NCI-H510A (cell line): ENCODE measurements around the gene CD300E.
"Not testable (repeated sequence)": the region's sequence is repeated elsewhere in the genome, so short reads cannot be mapped to it uniquely, and the experiment has no call there.

ENCODE experiments used
- DNase-seq: peaks from one replicate; lab custom pipeline; 2025; lab: John Stamatoyannopoulos, UW

The CD300E gene

DNA sequence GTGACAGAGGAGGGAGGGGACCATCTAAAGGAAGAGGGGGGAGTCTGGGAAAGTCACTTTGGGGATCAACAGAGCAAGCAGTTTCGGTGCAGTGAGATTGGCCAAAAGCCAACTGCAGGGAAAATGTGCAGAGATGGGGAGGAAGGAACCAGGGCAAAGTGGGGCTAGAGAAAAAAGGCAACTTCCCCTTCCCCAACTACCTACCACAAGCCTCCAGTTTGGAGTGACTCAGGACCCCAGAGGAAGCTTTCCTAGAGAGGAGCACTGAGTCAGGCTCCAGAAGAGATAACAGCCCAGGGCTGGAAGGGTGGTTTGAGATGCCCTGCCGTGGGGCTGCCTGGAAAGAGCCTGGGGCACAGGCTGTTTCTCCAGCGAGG lies 24.5 kb downstream of the CD300E start:
- DNase-seq = no peak

DNA sequence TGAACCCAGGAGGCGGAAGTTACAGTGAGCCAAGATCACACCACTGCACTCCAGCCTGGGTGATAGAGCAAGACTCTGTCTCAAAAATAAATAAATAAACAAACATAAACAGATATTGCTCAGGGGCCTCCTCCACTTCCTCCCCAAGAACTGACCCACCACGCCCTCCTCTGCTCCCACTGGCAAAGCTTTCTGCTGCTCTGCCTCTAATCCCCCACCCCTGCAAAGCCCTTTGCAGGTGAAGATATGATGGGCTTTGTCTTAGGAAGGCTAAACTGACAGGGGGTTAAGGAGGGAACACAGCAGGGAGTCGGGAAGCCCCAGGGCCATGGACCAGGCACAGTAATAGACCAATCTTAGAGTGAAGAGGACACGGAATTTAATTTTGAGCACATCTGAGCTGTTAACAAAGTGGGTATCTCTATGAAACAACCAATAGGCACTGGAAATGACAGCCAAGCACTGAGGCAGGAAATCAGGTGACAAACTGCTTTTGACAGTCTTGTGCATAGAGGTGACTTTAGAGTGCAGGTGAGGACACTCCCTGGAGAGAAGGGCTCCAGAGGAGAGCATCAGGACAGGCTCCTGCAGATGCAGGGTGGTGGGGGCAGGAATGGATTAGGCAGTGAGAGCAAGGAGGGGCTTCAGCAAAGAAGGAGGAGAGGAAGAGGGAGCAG lies 25.1 kb downstream of the CD300E start:
- DNase-seq = no peak

DNA sequence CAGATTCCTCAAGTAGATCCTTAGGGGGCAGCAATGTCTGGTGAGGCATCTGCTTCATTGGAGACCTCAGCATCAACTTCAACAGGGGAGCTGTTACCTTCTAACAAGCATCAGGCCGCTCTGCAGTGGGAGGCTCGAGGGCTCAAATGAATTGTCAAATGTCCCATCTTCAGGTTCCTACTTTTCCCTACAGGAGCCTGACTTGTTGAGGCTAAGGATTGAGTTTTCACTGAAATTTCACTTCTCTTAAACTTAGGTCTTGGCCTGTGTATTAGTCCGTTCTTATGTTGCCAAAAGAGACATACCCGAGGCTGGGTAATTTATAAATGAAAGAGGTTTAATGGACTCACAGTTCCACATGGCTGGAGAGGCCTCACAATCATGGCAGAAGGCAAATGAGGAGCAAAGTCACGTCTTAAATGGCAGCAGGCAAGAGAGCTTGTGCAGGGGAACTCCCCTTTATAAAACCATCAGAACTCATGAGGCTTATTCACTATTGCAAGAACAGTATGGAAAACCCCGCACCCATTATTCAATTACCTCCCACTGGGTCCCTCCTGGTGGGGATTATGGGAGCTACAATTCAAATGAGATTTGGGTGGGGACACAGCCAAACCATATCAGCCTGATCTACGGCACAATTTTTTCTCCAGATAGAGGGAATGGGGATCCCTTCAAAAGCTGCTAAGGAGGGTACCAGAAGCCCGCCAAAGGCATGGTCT lies 26.3 kb downstream of the CD300E start:
- DNase-seq = no peak

DNA sequence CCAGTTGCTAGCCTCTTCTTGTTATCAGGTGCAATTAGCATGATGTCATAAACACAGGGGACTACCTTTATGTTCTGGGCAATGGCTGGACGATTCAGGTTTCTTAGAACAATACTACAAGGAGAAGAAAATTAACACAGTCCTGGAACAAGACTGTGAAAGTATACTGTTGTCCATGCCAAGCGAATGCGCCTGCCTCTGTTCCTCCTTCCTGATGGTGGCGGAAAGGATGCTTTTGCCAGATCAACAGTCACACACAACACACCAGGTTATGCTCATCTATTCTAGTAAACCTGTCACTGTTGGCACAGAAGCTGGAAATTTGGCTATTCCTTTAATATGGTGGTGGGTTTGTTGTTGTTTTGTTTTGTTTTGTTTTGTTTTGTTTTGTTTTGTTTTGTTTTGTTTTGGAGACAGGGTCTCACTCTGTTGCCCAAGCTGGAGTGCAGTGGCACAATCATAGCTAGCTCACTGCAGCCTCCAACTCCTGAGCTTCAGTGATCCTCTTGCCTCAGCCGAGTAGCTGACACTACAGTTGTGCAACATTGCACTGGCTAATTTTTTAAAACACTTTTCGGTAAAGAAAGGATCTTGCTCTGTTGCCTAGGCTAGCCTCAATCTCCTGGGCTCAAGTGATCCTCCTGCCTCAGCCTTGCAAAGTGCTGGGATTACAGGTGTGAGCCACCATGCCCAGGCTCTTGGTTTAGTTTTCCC lies 28.3 kb downstream of the CD300E start:
- no peak for DNase-seq

DNA sequence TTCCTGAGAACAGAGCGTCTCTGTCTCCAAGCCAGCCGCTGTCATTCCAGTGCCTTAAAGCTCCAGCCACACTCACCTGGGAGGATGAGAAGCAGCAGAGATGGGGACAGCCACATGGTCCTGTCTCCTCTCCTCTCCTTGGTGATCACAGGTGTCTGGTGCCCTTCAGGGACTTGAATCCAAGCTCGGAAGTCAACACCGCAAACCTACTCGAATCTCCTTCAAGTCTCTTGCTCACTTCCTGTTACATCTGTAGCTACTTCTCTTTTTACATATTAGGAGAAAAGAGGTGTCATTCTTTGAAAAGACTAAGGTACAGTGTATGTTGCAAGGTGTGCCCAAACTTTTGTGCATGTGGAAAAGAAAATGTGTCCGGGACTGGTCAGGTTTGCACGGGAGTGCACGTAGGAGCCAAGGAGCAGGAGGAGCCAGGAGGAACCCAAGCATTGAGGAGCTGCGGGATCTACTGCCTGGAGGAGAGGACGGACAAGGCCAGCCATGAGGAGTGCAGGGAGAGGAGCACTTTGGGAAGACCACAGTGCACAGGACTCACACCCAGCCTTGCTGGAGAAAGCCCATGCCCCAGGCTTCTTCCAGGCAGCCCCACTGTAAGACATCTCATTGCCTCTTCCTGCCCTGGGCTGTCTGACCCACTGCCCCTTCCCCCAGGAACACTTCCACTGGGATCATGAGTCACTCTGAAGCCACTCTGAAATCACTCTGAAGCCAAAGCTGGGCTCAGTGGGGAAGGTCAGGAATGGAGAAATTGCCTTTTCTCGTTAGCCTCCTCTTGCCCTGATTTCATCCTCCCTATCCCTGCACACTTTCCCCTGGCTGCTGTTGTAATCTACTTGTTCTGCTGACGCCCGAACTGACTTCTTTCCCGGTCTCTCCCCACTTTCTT lies 31.2 kb downstream of the CD300E start, which contains the start of gene CD300LD:
Gene CD300LD, minus strand, starts transcription at position 197 of the 904 bp plus-strand sequence. Its CDS starts 81 bp downstream, at position 116.
- DNase-seq = no peak

DNA sequence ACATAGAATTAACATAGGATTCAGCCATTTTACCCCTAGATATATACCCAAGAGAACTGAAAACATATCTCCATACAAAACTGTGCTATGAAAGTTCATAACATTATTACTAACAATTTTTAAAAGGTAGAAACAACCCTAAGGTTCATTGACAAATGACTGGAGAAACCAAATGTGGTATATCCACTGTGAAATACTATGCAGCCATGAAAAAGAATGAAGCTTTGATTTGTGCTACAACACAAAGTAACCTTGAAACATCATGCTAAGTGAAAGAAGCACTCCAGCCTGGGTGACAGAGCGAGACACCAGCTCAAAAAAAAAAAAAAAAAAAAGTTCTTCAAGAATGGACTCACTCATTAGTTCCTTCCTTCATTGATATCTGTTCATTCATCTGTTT lies 32.0 kb downstream of the CD300E start:
- DNase-seq = no peak

DNA sequence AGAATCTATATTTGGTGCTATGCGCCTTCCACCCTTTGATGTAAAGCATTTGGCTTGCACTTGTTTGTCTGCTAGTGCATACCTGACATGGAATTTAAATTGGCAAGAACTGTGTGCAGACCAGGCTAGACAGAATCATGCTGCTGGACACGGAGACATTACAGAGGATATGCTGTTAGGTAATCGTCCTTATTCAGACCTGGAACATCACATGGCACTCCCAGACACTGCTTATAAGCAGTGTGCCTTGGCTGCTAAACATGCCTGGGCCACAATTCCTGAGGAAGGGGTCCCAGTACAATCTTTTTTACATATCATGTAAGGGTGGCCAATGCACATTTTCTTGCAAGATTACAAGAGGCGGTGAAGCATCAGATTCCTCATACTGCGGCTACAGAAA lies 37.8 kb downstream of the CD300E start:
- no peak for DNase-seq

DNA sequence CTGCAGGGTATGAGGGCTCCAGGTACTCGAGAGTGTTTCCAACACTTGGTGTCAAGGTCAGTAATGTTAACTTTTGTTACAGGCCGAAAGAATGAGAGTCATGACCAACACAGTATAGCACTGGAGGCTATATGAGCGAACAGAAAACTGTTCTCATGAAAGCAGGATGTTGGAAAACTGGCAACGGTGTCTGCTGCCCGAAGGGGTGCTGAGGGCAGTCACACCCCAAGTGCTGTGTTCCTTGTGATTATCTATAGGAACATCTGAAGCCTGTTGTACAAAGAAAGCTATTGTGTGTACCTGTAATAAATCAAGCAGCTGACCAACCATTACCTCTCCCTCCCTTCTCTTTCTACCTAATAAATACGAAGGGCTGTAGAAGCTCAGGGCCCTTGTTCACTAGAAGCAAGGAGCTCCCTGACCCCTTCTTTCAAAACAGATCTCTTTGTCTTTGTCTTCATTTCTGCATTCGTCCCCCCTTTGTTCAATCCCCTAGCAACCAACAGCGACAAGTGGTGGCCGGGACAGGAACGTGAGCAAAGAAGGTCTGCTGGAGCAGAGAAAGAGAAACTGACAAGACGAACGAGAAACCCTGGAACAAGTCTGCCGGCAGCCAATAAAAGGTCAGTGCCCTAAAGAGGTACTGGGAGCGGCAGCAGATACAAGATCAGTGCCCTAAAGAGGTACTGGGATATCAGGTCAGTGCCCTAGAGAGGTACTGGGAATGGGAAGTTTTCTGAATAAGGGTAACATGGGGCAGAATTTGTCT lies 39.1 kb downstream of the CD300E start:
- no peak for DNase-seq

DNA sequence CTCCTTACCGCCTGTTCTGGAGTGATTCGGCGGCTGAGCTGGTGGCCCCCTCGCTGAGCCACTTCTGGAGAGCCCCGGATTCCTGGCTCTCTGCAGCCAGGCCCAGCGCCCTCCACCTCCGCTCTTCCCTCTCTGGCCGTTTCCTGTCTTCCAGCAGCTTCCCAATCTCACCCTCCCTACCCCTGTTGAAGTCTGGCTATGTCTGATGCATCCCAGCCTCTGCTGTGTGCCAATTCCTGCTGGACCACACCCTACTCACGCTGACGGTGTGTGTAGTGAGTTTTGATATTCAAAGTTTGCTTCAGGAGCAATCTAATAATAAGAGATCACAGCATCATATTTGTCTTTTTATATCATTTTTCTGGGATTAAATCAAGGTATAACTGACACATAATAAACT lies 40.9 kb downstream of the CD300E start:
- no peak for DNase-seq

DNA sequence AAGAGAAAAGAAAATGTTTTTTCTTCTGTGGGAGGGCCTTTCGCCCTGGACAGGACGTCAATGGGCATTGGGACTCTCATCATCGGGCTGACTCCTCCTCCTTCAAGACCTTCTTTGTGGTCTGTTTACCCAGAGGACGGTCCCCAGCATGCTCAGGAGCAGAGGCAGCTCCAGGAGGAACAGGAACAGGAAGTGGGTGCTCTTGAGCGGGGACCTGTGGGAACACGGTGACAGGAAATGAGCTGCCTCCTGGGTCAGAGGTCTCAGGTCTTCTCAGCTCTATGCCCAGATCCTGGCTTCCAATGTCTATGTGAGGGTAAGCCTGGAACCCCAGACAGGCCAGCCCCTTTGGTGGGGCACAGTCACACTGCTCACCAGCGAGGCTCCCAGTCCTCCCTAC lies 43.6 kb downstream of the CD300E start:
- DNase-seq = no peak

DNA sequence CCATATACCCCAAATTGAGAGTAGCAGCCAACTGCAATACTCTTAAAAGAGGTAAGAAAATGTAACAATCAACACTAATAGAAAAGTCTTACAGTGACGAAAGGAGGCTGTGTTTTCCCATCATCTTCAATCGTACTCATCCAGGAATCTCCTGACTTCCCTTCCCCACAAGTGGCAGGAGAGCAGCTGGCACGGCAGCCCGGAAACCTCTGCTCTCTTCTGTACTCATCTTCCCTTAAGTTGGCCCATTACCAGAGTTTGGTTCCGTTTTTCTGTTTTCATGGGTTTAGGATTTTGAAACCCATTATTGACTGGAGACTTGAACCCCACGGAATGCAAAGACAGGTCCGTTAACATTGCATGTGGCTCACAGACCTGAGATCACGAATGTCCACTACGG lies 44.6 kb downstream of the CD300E start:
- DNase-seq = no peak

DNA sequence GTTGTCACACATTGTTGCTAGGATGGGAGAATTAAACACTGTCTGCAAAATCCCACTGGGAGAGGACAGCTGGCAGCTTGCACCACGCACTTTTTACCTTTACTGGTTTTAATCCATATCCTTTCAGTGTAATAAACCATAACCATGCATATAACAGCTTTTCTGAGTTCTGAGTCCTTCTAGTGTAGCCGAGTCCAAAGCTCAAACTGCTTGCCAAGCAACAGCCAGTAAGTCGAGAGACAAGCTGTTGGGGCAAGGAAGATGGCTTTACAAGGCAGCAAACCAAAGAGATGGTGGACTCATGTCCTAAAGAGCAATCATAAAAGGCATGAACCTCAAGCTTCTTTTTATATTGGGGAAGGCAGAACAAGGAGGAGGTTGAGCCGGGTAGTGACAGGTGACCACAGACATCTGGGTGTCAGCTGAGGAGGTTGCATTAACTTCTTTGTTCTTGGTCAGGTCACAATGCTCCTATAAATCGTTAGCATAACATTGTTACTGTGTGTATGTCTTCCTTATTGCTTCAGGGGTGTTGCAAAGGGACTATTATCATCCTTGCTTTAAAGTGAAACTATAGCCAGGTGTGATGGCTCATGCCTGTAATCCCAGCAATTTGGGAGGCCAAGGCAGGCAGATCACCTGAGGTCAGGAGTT lies 48.9 kb downstream of the CD300E start:
- DNase-seq = no peak

DNA sequence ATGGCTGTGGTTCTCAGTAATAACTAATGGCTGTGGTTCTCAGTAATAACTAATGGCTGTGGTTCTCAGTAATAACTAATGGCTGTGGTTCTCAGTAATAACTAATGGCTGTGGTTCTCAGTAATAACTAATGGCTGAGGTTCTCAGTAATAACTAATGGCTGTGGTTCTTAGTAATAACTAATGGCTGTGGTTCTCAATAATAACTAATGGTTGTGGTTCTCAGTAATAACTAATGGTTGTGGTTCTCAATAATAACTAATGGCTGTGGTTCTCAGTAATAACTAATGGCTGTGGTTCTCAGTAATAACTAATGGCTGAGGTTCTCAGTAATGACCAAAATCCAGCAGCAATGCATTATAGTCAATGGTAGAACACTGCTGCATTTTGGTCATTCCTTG lies 49.9 kb downstream of the CD300E start:
- DNase-seq = not testable (repeated sequence)

DNA sequence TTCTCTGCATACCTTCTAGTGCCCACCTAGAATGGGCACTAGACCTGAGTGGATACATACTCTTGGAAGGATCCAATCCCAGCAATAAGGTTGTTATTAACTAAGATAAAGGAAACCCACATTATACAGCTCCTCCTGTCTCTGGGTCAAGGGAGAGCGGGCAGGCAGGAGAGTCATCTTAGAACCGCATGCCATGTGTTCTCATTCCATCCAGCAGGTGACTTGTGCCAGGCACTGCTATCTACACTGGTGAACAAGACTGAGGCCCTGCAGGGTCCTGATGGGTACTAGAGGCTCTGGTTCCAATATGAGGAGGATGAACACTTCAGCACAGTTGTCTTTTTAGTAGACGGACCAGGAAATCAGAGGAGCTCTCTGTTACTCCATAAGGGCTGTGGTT lies 50.4 kb downstream of the CD300E start:
- DNase-seq = no peak

DNA sequence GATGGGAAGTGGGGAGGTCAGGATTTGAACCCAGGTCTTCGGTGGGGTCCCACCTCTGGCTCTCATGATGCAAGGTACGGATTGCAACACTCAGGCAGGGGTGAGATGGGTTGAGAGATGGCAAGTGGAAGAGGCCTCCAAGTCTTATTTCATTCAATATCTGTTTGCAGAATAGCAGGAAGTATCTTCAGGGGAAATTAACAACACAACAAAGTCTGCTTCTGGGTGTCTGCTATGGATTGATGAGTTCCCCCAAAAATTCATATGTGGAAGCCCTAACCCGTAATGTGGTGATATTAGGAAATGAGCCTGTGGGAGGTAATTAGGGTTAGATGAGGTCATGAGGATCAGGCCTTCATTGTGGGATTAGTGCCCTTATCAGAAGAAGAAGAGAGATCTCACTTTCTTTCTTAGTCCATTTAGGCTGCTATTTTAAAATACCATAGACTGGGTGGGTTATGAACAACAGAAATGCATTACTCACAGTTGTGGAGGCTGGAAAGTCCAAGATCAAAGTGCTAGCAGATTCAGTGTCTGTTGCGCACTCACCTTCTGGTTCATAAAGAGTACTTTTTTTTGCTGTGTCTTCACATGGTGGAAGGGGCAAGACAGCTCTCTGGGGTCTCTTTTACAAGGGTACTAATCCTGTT lies 51.8 kb downstream of the CD300E start:
- no peak for DNase-seq

DNA sequence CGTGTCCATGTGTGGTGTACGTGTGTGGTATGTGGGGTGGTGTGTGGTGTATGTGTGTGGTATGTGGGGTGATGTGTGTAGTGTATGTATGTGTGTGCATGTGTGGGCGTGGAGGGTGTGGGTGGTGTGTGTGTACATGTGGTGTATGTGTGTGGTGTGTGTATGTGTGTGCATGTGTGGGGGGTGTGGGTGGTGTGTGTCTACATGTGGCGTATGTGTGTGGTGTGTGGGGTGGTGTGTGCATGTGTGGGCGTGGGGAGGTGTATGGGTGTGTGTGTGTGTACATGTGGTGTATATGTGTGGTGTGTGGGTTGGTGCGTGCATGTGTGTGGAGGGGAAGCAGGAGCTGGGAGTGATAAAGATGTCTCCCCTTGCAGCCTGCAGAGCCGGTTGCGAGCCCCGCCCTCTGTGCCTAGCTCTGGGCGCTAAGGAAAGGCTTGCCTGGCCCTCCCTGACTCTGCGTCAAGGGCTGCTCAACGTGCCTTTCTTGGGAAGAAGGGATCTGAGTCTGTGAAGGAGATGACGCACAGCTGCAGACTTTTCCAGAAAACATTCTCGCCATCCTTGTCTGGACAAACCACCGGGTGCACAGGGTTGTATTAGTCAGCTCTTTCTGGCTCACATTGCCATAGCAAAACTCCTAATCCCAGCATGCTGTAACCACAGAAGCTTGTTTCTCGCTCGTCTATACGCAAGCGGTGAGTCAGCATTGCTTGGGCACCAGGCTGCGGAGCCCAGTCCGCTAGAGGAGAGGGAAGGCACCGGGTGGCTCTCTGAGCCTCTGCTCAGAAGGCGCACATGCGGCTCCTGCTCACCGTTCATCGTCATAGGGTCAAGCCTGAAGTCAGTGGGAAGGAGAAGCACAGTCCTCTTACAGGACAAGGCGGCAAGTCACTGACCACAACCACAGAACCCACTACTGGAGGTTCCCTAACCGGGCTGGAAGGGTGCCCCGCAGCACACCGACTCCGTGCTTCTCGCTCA lies 54.2 kb downstream of the CD300E start:
- no peak for DNase-seq

DNA sequence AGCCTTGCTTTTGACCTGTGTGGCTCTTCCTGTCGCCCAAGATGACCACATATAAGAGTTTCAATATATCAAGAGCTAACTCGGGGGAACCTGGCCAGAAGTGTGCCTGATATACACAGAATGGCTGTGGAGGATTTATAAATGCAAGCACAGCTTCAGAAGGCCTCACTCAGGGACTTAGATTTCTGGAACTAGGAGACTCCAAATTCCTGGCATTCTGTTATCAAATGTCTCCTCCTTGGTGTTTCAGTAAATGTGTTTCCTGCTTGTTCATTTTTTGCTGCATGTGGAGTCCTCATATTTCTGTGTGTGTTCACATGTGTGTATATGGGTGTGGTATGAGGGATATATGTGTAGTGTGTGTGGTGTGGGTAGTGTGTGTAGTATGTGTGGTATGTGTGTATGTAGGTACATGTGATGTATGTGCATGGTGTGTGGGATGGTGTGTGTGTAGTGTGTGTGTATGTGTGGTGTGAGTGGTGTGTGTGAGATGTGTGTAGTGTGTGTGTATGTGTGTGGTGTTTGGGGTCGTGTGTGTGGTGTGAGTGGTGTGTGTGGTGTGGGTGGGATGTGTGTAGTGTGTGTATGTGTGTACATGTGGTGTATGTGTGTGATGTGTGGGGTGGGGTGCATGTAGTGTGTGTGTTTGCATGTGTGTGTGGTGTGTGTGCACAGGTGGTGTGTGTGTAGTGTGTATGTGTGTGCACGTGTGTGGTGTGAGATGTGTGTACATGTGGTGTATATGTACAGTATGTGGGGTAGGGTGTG lies 55.2 kb downstream of the CD300E start:
- no peak for DNase-seq

DNA sequence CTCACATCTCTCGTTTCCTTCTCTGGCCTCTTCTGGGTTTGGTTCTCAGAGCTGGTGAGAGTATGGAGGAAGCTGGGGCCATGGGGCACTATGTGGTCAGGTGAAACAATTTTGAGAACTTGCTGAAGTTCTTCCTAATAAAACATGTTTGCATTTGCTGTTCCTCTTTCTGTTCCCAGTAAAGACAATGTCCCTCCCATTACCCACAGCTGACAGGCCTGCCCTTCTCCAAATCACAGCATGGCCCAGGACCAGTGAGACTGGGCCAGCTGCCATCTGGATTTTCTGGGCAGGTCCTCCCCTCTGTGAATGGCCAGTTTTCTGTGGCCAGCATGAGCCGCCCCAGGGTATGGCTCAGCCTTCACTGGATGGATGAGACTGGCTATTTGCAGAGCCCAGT lies 56.1 kb downstream of the CD300E start, which contains the start of gene CD300H:
Gene CD300H, minus strand, starts transcription at position 113 of the 400 bp plus-strand sequence.
- DNase-seq = no peak
